HCT116 (cell line): Measurements from ENCODE around the gene FGF14.

Experiments
- CTCF ChIP-seq, 3 experiments: fragments of 200-600 bp in 1 of 3; sonication (generic) in 1 of 3; IDR thresholded peaks in 2 of 3; conservative IDR thresholded peaks in 1 of 3; 2 replicates each; pipeline ENCODE4 v1.5.1; 2012 to 2017; ENCODE audit warnings: low read depth in 2 of 3, low read length in 2 of 3, antibody characterized with exemption in 1 of 3, borderline replicate concordance in 1 of 3, control low read depth in 1 of 3, mild to moderate bottlenecking in 1 of 3, mixed read lengths in 1 of 3, mixed run types in 1 of 3, moderate library complexity in 1 of 3; ENCODE audit not compliant: insufficient read depth in 1 of 3
- EZH2 ChIP-seq: fragments of 200-600 bp; sonication (generic); IDR thresholded peaks from 2 replicates; pipeline ENCODE4 v1.6.1; 2017; ENCODE audit warnings: antibody characterized with exemption, mixed run types
- MAX ChIP-seq: IDR thresholded peaks from 2 replicates; pipeline ENCODE4 v1.6.1; 2012
- POLR2AphosphoS5 ChIP-seq: IDR thresholded peaks from 2 replicates; pipeline ENCODE4 v1.6.1; 2011; ENCODE audit warnings: mild to moderate bottlenecking, low read depth, low read length, moderate library complexity
- SP1 ChIP-seq: IDR thresholded peaks from 2 replicates; pipeline ENCODE4 v1.6.1; 2012; ENCODE audit warnings: low read depth
- YY1 ChIP-seq: IDR thresholded peaks from 2 replicates; pipeline ENCODE4 v1.6.1; 2011; ENCODE audit warnings: low read length, low read depth, moderate library complexity, mild to moderate bottlenecking; ENCODE audit not compliant: insufficient replicate concordance; ENCODE audit errors: extremely low read depth
- ZFX ChIP-seq: fragments of 450-650 bp; IDR thresholded peaks from 2 replicates; pipeline ENCODE4 v1.6.1; 2017

- no peak for TF ChIP-seq YY1
- no peak for TF ChIP-seq ZFX
- TF ChIP-seq EZH2: no peak
- no peak for TF ChIP-seq SP1
- no peak for TF ChIP-seq MAX
- TF ChIP-seq POLR2AphosphoS5: no peak
- no peak for TF ChIP-seq CTCF (IDR thresholded peaks at IDR 0.05 in 2 of 3, conservative IDR thresholded peaks at IDR 0.05 in 1 of 3; ENCODE audit: borderline replicate concordance in 1 of 3, insufficient read depth in 1 of 3, low read depth in 2 of 3, low read length in 2 of 3)
Observed at GRCh38 chr13:101944521-101944920, 457.3 kb downstream of the FGF14 start.
